GM23338 (cell line): ENCODE results near the gene AXIN1. TPM values are rescaled to one million over a fixed set of nuclear protein-coding genes. Genes with fewer than 3 reads are reported as not detected.

ENCODE experiments used
- ATAC-seq: fragments of 200-7000 bp; cut with Tn5 transposase; 3 replicates; pipeline ENCODE4 v1.9.1; 2020
- DNase-seq: peaks from one replicate; pipeline ENCODE4 v3.0.0-alpha.2; 2015; ENCODE audit warnings: low spot score
- H2AFZ ChIP-seq: fragments of 200-600 bp; sonication (generic); 2 replicates; pipeline ENCODE4 v1.8.0; 2016; ENCODE audit warnings: antibody characterized with exemption, mild to moderate bottlenecking, moderate library complexity
- H3F3A ChIP-seq: fragments of 200-600 bp; sonication (generic); replicated peaks from 2 replicates; pipeline ENCODE4 v1.8.0; 2017; ENCODE audit warnings: antibody characterized with exemption, mixed run types, low read depth
- H3K27ac ChIP-seq: fragments of 200-600 bp; sonication (generic); 2 replicates; pipeline ENCODE4 v1.6.1; 2016; ENCODE audit warnings: low read depth
- H3K27me3 ChIP-seq: fragments of 200-600 bp; sonication (generic); 2 replicates; pipeline ENCODE4 v1.8.0; 2016; ENCODE audit warnings: mild to moderate bottlenecking, mixed run types, moderate library complexity; ENCODE audit not compliant: insufficient read depth
- H3K36me3 ChIP-seq: fragments of 200-600 bp; sonication (generic); 2 replicates; pipeline ENCODE4 v1.8.0; 2016; ENCODE audit warnings: mild to moderate bottlenecking; ENCODE audit not compliant: insufficient read depth
- H3K4me1 ChIP-seq: fragments of 200-600 bp; sonication (generic); 2 replicates; pipeline ENCODE4 v1.8.0; 2016; ENCODE audit warnings: mild to moderate bottlenecking, moderate library complexity; ENCODE audit not compliant: insufficient read depth
- H3K4me2 ChIP-seq: fragments of 200-600 bp; sonication (generic); 2 replicates; pipeline ENCODE4 v1.7.1; 2017; ENCODE audit warnings: mixed run types
- H3K4me3 ChIP-seq: fragments of 200-600 bp; sonication (generic); 2 replicates; pipeline ENCODE4 v1.6.1; 2016; ENCODE audit warnings: mixed run types
- H3K79me2 ChIP-seq: fragments of 200-600 bp; sonication (generic); replicated peaks from 2 replicates; pipeline ENCODE4 v1.8.0; 2017; ENCODE audit warnings: mild to moderate bottlenecking; ENCODE audit not compliant: insufficient read depth
- H3K9me2 ChIP-seq: fragments of 200-600 bp; sonication (generic); 2 replicates; pipeline ENCODE4 v1.8.0; 2017; ENCODE audit not compliant: insufficient read depth
- H4K20me1 ChIP-seq: fragments of 200-600 bp; sonication (generic); replicated peaks from 2 replicates; pipeline ENCODE4 v1.8.0; 2017; ENCODE audit warnings: mild to moderate bottlenecking; ENCODE audit not compliant: insufficient read depth
- H3K27ac Mint-ChIP-seq: 2 replicates; pipeline ENCODE4 v1.8.0; 2020; ENCODE audit warnings: inconsistent platforms, mild to moderate bottlenecking, moderate library complexity, mixed read lengths
- H3K27me3 Mint-ChIP-seq: 3 replicates; pipeline ENCODE4 v1.8.0; 2022; ENCODE audit warnings: low read depth, mild to moderate bottlenecking, moderate library complexity, mixed read lengths, inconsistent platforms; ENCODE audit not compliant: insufficient read depth, poor library complexity
- H3K36me3 Mint-ChIP-seq: 3 replicates; pipeline ENCODE4 v1.8.0; 2021; ENCODE audit warnings: low read depth, mild to moderate bottlenecking, inconsistent platforms, moderate library complexity, mixed read lengths
- H3K4me1 Mint-ChIP-seq: 3 replicates; pipeline ENCODE4 v1.8.0; 2020; ENCODE audit warnings: mild to moderate bottlenecking, inconsistent platforms, mixed read lengths
- H3K4me3 Mint-ChIP-seq: 3 replicates; pipeline ENCODE4 v1.8.0; 2021; ENCODE audit warnings: moderate library complexity, mild to moderate bottlenecking, inconsistent platforms, mixed read lengths
- H3K9me3 Mint-ChIP-seq: 3 replicates; pipeline ENCODE4 v1.8.0; 2020; ENCODE audit warnings: moderate library complexity, mild to moderate bottlenecking, inconsistent platforms, mixed read lengths
- CREB1 ChIP-seq: fragments of 250-450 bp; sonication (Bioruptor Pico); IDR thresholded peaks from 2 replicates; pipeline ENCODE4 v1.5.0; 2020; ENCODE audit warnings: low read depth, mild to moderate bottlenecking, moderate library complexity
- CTCF ChIP-seq, 2 experiments: fragments of 200-600 bp in 1 of 2; sonication (generic) in 1 of 2; conservative IDR thresholded peaks; 2 replicates each; pipeline versions ENCODE4 v1.5.1 to v1.6.1; 2016 to 2017; ENCODE audit warnings: antibody characterized with exemption in 2 of 2, low read depth in 2 of 2, mild to moderate bottlenecking in 2 of 2, moderate library complexity in 1 of 2
- ETS1 ChIP-seq: IDR thresholded peaks from 2 replicates; pipeline ENCODE4 v1.6.1; 2016; ENCODE audit warnings: antibody characterized with exemption
- EZH2 ChIP-seq: fragments of 200-600 bp; sonication (generic); IDR thresholded peaks from one replicate; pipeline ENCODE4 v1.8.0; 2017; ENCODE audit warnings: antibody characterized with exemption, mild to moderate bottlenecking, low read depth; ENCODE audit not compliant: unreplicated experiment
- EZH2phosphoT487 ChIP-seq: fragments of 200-600 bp; sonication (generic); IDR thresholded peaks from one replicate; pipeline ENCODE4 v1.8.1; 2018; ENCODE audit warnings: antibody characterized with exemption; ENCODE audit not compliant: unreplicated experiment
- JUNB ChIP-seq: IDR thresholded peaks from one replicate; pipeline ENCODE4 v1.6.1; 2016; ENCODE audit warnings: antibody characterized with exemption; ENCODE audit not compliant: unreplicated experiment
- NANOG ChIP-seq: IDR thresholded peaks from 2 replicates; pipeline ENCODE4 v1.6.1; 2016; ENCODE audit warnings: antibody characterized with exemption, borderline replicate concordance
- POLR2AphosphoS5 ChIP-seq: IDR thresholded peaks from 2 replicates; pipeline ENCODE4 v1.6.1; 2016; ENCODE audit warnings: antibody characterized with exemption, low read depth
- STAT1 ChIP-seq: IDR thresholded peaks from one replicate; pipeline ENCODE4 v1.6.1; 2016; ENCODE audit warnings: antibody characterized with exemption; ENCODE audit not compliant: unreplicated experiment
- ZNF114 ChIP-seq: fragments of 250-450 bp; sonication (Bioruptor Pico); IDR thresholded peaks from 2 replicates; pipeline ENCODE4 v1.5.0; 2020; ENCODE audit warnings: mild to moderate bottlenecking, moderate library complexity
- ZNF331 ChIP-seq: fragments of 250-450 bp; sonication (Bioruptor Pico); IDR thresholded peaks from 2 replicates; pipeline ENCODE4 v1.5.0; 2020; ENCODE audit warnings: low read depth, mild to moderate bottlenecking, moderate library complexity
- polyA plus RNA-seq: library from polyadenylated mRNA; unstranded; fragments of >200 nt; fragmentation: Nextera tagmentation; extraction: Ambion mirVana; gene quantifications from 2 replicates; pipeline ENCODE4 v1.2.1, GENCODE V29; 2016
- total RNA-seq: library from RNA; depleted of rRNA; stranded (reverse); fragments of >200 nt; shearing (Covaris generic); gene quantifications from 2 replicates; pipeline ENCODE4 v1.2.3, GENCODE V29; 2014
- TF ChIP-seq, protein P1 (sequence below): IDR thresholded peaks from one replicate; pipeline ENCODE4 v1.6.1; 2018; ENCODE audit warnings: antibody characterized with exemption; ENCODE audit not compliant: unreplicated experiment
- TF ChIP-seq, protein P2 (sequence below): fragments of 250-450 bp; sonication (Bioruptor Pico); IDR thresholded peaks from 2 replicates; pipeline ENCODE4 v1.5.0; 2020; ENCODE audit warnings: mild to moderate bottlenecking, moderate library complexity

AXIN1 gene
- total and polyA plus RNA-seq, 2 experiments from 2014 or later = 14.3 to 54.5 TPM

DNA sequence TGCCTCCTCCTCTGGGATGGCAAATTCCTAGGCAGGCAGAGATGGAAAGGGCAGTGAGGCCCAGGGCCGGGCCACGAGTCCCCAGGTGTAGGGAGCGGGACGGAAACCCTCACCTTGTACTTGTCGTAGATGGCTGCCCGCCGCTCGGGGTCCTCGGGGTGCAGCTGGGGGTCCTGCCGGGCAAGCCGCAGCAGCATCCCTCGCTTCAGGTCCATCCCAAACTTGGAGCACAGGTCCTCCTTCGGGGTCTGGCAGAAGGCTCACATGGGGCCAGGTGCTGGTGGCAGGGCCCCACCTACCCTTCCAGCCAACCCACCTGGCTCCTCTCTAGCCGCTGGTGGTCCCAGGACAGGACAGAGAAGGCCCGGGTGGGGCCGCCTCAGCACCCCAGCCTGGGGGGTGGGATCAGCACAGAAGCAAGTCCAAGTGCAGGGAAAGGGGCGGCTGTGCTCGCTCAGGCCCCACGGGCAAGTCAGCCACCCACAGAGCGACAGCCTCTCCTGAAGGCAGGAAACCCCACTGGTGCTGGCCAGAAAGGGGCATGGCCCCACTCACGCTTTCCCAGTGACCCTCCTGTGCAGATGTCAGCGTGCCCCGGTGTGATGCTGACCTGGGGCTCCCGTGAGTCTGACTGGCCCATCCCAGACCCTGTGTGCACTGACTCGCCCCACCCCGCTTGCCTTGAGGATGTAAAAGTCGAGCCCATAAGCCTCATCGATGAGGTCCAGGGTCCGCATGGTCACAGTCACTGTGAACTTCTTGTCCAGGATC lies 16.1 kb upstream of the AXIN1 start:
- TF ChIP-seq NANOG = no peak
- no peak for TF ChIP-seq ETS1
- TF ChIP-seq, protein P1, sequence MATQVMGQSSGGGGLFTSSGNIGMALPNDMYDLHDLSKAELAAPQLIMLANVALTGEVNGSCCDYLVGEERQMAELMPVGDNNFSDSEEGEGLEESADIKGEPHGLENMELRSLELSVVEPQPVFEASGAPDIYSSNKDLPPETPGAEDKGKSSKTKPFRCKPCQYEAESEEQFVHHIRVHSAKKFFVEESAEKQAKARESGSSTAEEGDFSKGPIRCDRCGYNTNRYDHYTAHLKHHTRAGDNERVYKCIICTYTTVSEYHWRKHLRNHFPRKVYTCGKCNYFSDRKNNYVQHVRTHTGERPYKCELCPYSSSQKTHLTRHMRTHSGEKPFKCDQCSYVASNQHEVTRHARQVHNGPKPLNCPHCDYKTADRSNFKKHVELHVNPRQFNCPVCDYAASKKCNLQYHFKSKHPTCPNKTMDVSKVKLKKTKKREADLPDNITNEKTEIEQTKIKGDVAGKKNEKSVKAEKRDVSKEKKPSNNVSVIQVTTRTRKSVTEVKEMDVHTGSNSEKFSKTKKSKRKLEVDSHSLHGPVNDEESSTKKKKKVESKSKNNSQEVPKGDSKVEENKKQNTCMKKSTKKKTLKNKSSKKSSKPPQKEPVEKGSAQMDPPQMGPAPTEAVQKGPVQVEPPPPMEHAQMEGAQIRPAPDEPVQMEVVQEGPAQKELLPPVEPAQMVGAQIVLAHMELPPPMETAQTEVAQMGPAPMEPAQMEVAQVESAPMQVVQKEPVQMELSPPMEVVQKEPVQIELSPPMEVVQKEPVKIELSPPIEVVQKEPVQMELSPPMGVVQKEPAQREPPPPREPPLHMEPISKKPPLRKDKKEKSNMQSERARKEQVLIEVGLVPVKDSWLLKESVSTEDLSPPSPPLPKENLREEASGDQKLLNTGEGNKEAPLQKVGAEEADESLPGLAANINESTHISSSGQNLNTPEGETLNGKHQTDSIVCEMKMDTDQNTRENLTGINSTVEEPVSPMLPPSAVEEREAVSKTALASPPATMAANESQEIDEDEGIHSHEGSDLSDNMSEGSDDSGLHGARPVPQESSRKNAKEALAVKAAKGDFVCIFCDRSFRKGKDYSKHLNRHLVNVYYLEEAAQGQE = no peak
- TF ChIP-seq CREB1 = no peak
- no peak for TF ChIP-seq JUNB
- no peak for TF ChIP-seq STAT1
- TF ChIP-seq ZNF331 = no peak
- no peak for TF ChIP-seq EZH2phosphoT487
- TF ChIP-seq POLR2AphosphoS5 = no peak
- TF ChIP-seq, protein P2, sequence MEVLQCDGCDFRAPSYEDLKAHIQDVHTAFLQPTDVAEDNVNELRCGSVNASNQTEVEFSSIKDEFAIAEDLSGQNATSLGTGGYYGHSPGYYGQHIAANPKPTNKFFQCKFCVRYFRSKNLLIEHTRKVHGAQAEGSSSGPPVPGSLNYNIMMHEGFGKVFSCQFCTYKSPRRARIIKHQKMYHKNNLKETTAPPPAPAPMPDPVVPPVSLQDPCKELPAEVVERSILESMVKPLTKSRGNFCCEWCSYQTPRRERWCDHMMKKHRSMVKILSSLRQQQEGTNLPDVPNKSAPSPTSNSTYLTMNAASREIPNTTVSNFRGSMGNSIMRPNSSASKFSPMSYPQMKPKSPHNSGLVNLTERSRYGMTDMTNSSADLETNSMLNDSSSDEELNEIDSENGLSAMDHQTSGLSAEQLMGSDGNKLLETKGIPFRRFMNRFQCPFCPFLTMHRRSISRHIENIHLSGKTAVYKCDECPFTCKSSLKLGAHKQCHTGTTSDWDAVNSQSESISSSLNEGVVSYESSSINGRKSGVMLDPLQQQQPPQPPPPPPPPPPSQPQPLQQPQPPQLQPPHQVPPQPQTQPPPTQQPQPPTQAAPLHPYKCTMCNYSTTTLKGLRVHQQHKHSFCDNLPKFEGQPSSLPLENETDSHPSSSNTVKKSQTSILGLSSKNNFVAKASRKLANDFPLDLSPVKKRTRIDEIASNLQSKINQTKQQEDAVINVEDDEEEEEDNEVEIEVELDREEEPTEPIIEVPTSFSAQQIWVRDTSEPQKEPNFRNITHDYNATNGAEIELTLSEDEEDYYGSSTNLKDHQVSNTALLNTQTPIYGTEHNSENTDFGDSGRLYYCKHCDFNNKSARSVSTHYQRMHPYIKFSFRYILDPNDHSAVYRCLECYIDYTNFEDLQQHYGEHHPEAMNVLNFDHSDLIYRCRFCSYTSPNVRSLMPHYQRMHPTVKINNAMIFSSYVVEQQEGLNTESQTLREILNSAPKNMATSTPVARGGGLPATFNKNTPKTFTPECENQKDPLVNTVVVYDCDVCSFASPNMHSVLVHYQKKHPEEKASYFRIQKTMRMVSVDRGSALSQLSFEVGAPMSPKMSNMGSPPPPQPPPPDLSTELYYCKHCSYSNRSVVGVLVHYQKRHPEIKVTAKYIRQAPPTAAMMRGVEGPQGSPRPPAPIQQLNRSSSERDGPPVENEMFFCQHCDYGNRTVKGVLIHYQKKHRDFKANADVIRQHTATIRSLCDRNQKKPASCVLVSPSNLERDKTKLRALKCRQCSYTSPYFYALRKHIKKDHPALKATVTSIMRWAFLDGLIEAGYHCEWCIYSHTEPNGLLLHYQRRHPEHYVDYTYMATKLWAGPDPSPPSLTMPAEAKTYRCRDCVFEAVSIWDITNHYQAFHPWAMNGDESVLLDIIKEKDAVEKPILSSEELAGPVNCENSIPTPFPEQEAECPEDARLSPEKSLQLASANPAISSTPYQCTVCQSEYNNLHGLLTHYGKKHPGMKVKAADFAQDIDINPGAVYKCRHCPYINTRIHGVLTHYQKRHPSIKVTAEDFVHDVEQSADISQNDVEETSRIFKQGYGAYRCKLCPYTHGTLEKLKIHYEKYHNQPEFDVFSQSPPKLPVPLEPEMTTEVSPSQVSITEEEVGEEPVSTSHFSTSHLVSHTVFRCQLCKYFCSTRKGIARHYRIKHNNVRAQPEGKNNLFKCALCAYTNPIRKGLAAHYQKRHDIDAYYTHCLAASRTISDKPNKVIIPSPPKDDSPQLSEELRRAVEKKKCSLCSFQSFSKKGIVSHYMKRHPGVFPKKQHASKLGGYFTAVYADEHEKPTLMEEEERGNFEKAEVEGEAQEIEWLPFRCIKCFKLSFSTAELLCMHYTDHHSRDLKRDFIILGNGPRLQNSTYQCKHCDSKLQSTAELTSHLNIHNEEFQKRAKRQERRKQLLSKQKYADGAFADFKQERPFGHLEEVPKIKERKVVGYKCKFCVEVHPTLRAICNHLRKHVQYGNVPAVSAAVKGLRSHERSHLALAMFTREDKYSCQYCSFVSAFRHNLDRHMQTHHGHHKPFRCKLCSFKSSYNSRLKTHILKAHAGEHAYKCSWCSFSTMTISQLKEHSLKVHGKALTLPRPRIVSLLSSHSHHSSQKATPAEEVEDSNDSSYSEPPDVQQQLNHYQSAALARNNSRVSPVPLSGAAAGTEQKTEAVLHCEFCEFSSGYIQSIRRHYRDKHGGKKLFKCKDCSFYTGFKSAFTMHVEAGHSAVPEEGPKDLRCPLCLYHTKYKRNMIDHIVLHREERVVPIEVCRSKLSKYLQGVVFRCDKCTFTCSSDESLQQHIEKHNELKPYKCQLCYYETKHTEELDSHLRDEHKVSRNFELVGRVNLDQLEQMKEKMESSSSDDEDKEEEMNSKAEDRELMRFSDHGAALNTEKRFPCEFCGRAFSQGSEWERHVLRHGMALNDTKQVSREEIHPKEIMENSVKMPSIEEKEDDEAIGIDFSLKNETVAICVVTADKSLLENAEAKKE = no peak
- TF ChIP-seq CTCF (conservative IDR thresholded peaks at IDR 0.05; ENCODE audit: low read depth in 2 of 2) = no peak
- no peak for TF ChIP-seq ZNF114 (CRISPR knock-in tag)
- no peak for TF ChIP-seq EZH2
- ATAC-seq (no peak), DNase-seq (no peak)
- H3F3A ChIP-seq = peaks cover 4% of the 10 kb centered on the region
- no peak overlapping the region for H3K27ac Mint-ChIP-seq
- peaks cover 19% of the 10 kb centered on the region for H3K36me3 Mint-ChIP-seq
- H3K4me3 Mint-ChIP-seq = no peak overlapping the region
- peaks cover 4% of the 10 kb centered on the region; the same call in 1 of the 2 replicates for H3K36me3 ChIP-seq
- peaks cover 12% of the 10 kb centered on the region; the same call in 1 of the 3 replicates for H3K4me1 Mint-ChIP-seq
- H3K27ac ChIP-seq = no peak overlapping the region
- H3K4me1 ChIP-seq = peaks cover 4% of the 10 kb centered on the region; the same call in 1 of the 2 replicates
- H3K27me3 Mint-ChIP-seq = peaks cover 20% of the 10 kb centered on the region
- H3K4me3 ChIP-seq = no peak overlapping the region
- H3K27me3 ChIP-seq = no peaks in the 10 kb centered on the region
- H4K20me1 ChIP-seq = no peaks in the 10 kb centered on the region; the same call in none of the 2 replicates
- H3K9me2 ChIP-seq = no peaks in the 10 kb centered on the region
- no peak overlapping the region for H3K4me2 ChIP-seq
- H3K79me2 ChIP-seq = no peaks in the 10 kb centered on the region; the same call in 1 of the 2 replicates
- no peaks in the 10 kb centered on the region for H3K9me3 Mint-ChIP-seq
- H2AFZ ChIP-seq = no peak overlapping the region
